GM06990 (cell line): Measurements from ENCODE around the gene TEN1.

Experiments
- DNase-seq: peaks from one replicate; pipeline ENCODE4 v3.0.0-alpha.2; 2011; ENCODE audit not compliant: insufficient read length; ENCODE audit errors: extremely low read depth
- H3K27me3 ChIP-seq: replicated peaks from 2 replicates; pipeline ENCODE4 v1.6.0; 2011; ENCODE audit warnings: low read length; ENCODE audit not compliant: control insufficient read depth, insufficient read depth
- H3K36me3 ChIP-seq: 2 replicates; pipeline ENCODE4 v1.5.1; 2011; ENCODE audit warnings: low read length; ENCODE audit not compliant: control insufficient read depth, insufficient read depth
- H3K4me3 ChIP-seq: replicated peaks from 2 replicates; pipeline ENCODE4 v1.5.1; 2011; ENCODE audit warnings: low read depth, mild to moderate bottlenecking, control low read depth, low read length
- CTCF ChIP-seq: IDR thresholded peaks from 2 replicates; pipeline ENCODE4 v1.5.1; 2011; ENCODE audit warnings: low read length, control low read depth, mild to moderate bottlenecking, inconsistent platforms; ENCODE audit not compliant: insufficient read depth, poor library complexity, severe bottlenecking

Gene TEN1

DNA sequence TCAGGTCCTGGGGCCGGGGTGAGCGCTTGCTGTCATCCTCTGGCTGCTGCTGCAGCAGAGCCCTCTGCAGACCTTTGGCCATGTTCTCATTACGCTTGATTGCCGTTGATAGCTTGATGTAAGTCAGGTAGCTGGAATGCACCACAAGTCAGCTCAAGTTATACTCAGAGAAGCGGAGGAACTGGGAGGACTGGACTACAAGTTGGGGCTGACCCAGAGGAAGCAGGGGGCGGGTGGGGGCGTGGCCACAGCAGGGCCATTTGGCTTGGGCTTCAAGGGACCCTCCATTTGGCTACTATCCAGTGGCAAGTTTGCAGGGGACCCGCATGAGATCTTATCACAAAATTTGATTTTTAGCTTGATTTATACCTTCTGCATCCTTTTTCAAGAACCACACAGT is 67.0 kb downstream of the TEN1 start:
- DNase-seq = no peak
- Histone ChIP-seq H3K4me3 (no peak overlapping the region), H3K27me3 (no peaks in the 10 kb centered on the region), H3K36me3 (peaks cover 50% of the 10 kb centered on the region)
- TF ChIP-seq CTCF = no peak

- Histone ChIP-seq H3K36me3 (peaks cover 37% of the 10 kb centered on the region), H3K4me3 (no peak overlapping the region), H3K27me3 (no peaks in the 10 kb centered on the region)
- TF ChIP-seq CTCF = no peak
- DNase-seq = no peak
Measured at GRCh38 chr17:76048025-76048605, 69.1 kb downstream of the TEN1 start.

DNA sequence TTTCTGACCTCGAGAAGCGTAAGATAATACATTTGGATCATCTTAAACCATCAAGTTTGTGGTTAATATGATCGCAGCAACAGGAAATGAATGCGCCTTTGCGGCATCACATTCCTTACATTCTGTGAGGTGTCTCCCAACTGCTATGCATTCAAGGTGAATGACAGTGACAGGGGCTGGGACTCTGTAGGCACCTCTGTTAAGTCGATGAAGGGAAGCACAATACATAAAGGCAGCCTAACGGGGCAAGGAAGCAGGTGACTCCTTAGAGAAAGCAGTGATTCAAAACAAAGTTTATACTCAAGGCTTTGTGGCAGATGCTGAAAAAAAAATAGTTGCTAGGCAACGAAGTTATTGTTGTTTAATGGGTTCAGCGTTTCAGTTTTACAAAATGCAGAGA is 69.7 kb downstream of the TEN1 start:
- DNase-seq = no peak
- TF ChIP-seq CTCF = no peak
- Histone ChIP-seq H3K36me3 (peaks cover 33% of the 10 kb centered on the region), H3K27me3 (no peaks in the 10 kb centered on the region), H3K4me3 (no peak overlapping the region)

- TF ChIP-seq CTCF = no peak
- no peak overlapping the region for H3K4me3 ChIP-seq
- H3K27me3 ChIP-seq = no peaks in the 10 kb centered on the region
- H3K36me3 ChIP-seq = peaks cover 31% of the 10 kb centered on the region
- no peak for DNase-seq
Measured at GRCh38 chr17:76049239-76049638, 70.2 kb downstream of the TEN1 start.

- H3K4me3 ChIP-seq = no peak overlapping the region
- DNase-seq = no peak
- no peak for TF ChIP-seq CTCF
- H3K36me3 ChIP-seq = peaks cover 28% of the 10 kb centered on the region
- H3K27me3 ChIP-seq = no peaks in the 10 kb centered on the region
Measured at GRCh38 chr17:76049836-76050537, 70.9 kb downstream of the TEN1 start.
